NCI-H2196 (cell line): ENCODE data around the gene ENHO.

Experiments used
- DNase-seq: peaks from one replicate; lab custom pipeline; 2025; ENCODE audit not compliant: unreplicated experiment; lab: John Stamatoyannopoulos, UW

ENHO gene

DNA sequence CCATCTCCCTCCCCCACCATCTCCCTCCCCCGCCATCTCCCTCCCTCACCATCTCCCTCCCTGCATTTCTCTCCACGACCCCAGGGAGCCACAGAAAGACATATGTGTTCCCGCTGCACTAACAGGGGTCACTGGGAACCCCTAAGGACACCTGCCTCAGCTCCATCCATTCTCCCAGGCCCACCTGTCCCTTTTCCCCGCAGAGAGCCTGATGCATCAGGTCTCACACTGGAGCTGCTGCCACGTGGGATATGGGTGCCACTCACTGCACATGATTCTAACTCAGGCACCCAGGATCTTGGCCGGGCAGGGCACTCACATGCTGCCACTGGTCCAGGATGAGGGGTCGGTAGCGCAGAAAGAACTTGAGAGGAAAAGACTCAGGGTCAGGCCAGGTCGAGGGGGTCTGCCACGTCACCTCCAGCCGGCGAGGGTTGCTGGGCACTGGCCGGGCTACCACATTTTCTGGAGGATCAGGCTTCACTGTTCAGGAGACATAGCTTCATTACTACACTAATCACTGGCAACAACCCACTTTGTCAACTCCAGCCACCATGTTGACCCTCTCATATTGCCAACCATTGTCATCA lies 33.2 kb upstream of the ENHO start:
- DNase-seq: no peak

GRCh38 chr9:34555500-34555899 lies 32.7 kb upstream of the ENHO start:
- DNase-seq: no peak

DNA sequence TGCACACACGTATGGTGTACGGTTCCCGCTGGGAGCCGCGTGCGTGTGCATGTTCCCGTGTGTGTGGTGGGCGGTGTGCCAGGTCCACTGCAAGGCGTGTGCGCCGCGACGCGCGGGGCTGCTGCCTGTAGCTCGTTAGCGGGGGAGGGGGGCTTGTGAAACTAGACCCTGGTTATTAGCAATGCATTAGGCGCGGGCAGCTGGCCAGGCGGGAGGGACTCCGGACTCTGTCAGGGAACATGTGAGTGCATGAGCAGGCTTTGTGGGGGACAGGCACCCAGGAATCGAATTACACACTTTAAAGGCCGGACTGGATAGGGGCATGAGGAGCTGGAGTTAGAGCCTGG lies 32.2 kb upstream of the ENHO start:
- DNase-seq: no peak

DNA sequence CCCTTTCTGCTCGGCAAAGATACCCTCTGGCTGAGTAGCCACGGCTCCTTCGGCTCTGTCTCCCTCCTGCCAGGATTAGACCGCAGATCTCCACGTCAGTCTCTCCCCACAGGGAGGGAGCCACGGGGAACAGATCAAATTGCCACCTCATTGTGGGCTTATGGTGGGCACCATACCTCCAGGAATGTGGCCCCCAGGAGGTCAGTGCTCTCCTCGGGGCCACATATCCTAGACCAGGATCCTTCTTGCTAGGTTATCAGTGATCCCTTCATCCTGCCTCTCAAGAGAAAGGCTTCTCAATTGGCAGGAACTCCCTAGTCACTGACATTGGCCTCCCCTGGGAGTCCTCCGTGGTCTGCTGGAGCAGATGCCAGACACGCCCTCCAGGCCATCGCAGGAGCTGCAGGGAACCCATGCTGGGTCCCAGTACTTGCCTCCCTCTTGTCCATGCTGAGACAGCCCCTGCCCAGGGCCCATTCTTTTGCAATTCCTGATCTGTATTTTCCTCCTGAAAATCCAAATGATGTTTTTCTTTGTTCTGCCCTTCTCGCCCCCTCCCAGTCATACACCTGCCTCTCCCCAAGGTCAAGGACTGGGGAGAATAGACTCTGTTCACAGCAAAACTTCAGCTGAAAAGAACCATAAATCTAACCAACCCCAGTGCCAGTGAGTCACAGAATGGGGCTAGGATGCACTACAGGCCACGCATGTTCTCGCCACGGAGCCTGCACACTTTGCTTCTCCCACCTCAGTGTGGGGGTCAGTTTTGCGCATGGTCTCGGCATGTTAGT lies 31.6 kb upstream of the ENHO start:
- DNase-seq: peak; percentile 22

DNA sequence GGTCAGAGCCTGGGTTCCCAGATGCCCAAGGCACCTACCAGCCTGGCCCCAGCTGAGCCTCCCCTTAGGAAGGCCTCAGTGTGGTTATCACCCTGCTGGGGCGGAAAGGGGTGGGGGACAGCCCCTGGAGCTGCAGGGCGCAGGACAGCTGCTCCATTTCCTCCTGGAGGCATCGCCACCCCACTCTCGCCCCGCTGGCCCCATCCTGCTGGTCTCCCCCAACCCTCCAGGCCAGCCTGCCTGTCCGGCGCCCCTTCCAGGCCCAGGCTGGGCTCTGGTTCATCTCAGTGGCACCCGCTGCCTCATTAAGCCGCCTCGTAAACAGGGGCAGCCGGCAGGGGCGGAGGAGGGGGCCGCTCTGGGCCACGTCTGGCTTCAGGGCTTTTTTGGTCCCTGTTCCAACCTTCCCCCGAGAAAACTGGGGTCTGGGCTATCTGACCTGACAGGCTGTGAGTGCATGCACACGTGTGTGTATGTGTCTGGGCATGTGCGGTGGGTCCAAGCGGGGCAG lies 30.8 kb upstream of the ENHO start:
- no peak for DNase-seq

DNA sequence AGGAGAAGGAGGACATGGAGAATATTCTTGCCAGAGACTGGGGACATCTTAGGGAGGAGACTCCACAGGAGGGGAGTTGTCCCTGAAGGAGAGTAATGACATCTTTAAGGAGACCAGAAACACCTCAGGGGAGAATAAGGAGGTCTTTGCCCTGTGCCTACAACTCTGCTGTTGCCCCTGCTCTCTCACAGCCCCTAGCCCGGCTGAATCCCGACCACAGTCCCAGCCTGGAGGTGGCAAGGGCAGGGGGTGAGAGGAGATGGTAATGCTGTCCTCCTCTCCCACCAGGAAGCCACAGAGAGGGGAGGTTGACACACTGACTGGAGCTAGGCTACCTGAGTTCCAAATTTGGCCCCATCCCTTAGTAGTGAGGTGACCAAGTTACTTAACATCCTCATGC lies 30.2 kb upstream of the ENHO start:
- DNase-seq: no peak

DNA sequence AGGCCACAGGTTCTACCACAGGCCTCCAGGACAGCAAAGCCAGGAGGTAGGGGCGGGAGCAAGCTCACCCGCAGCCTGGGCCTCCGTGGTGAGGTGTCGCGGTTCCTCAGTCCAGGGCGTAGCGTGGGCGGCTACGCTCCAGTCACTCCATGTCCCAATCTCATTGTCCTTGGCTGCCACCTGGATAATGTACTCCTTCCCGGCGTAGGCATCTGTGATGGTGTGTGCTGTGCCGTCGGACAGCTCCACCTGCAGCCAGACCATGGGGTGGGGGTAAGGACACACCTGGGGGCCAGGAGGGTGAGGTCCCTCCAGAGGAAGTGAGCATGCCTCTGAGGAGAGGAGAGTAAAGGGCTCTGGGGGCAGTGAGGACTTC lies 29.8 kb upstream of the ENHO start:
- no peak for DNase-seq

GRCh38 chr9:34551751-34552605 lies 29.2 kb upstream of the ENHO start:
- DNase-seq: no peak

DNA sequence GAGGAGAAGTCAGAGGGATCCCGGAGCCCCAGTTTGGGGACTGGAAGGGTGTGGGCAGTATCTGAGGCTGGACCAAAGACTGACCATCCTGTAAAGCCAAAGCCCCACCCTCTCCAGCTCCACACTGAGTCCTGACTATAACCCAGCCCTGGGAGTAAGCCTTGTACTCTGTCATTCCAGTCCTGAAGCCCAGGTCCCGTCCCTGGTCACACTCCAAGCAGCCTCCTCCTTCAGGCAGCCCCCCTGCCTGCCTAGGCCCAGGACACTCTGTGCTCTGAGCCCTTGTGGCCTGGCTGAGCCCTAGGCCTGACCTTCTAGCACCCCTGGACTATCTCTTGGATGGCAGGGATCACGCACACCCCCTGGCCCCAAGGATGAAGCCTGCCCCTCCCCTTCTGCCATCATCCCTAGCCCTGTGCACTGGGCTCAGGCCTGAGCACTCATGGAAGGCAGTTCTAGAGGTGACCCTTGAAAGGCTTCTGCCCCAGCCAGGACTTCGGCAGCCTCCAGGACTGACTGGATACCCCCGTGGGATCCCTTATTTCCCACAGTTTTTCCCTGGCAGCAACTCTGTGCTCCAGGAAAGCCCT lies 28.0 kb upstream of the ENHO start:
- no peak for DNase-seq

DNA sequence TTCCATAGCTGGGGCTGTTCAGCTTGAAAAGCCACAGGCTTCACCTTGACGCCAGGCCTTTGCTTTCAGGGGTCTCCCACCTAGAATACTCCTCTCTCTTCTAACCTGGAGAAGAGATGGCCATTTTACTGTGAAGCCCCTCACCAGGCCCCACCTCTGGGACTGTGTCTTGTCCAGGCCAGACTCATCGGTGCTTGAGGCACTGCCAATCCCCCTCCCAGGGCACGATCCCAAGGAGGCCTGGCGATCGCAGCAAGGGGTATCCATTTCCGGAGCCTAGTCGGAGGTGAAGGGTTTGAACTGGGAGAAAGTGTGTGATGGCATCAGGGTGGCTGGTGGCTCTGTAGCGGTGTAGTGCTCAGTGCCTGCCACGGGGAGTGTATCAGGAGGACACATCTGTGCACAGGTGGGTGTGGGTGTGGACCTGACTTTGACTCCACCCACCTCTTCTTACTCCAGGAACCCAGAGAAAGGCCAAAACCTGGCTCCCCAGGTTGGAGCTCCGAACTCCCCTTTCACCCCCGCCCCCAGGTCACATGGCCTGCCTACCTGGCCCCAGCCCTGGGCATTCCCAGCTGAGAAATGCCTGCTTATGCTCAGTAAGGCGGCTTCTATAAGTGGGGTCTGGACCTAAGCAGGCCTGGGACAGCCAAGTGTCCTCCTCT lies 27.4 kb upstream of the ENHO start:
- no peak for DNase-seq

DNA sequence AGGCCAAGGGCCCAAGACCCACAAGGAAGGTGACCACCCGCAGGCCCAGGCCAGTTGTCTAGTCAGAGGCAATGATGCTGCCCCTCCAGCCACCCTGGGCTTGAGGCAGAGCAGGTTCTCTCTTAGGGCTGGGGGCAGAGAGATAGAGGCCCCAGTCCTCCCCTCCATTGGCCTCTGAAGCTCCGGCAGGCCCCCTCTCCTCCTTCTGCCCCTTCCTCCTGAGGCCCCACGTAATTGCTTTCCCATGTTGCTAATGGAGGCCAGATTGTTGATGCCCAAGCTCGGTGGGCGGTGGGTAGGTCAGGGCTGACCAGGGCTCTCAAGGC lies 26.6 kb upstream of the ENHO start:
- DNase-seq: no peak

GRCh38 chr9:34547960-34548611 lies 25.3 kb upstream of the ENHO start:
- peak; percentile 22 for DNase-seq

DNA sequence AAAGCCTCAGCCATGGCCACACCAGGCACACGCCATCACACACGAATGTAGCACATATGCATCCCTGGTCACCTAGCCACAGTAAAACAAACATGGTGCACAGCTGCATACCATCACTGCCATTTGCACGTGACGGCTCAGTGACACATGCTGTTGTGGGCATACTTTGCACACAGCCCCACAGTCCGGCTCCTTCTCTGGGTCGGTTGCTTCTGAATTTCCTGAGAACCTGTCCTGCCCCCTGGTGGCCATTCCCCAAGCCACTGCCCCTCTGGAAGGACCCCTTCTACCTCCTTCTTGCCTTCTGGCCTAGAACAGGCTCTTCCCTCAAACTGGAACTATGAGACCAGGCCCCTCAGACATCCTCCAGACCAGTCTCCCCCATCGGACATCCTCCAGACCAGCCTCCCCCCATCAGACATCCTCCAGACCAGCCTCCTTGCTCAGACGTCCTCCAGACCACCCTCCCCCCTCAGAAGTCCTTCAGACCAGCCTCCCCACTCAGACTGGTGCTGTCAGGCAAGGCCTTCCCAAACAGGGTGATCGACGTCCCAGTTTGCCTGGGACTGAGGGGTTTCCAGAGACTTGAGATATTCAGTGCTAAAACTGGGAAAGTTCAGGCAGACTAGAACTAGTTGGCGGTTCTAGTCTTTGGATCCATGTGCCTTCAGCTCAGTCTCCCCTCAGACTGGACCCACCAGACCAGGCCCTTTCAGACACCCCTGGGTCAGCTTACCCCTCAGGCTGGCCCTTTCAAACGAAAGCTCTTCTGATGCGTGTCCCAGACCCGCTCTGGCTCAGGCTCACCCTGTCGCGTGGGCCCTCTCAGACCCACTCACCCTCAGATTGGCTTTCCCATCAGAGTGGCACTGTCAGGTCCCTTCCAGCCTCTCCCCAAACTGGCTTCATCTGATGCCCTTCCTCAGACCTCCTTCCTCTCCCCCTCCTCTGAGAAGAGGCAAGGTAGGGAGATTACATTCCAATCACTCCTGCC lies 24.3 kb upstream of the ENHO start:
- peak; percentile 61 for DNase-seq

GRCh38 chr9:34546102-34546833 lies 23.5 kb upstream of the ENHO start:
- no peak for DNase-seq

DNA sequence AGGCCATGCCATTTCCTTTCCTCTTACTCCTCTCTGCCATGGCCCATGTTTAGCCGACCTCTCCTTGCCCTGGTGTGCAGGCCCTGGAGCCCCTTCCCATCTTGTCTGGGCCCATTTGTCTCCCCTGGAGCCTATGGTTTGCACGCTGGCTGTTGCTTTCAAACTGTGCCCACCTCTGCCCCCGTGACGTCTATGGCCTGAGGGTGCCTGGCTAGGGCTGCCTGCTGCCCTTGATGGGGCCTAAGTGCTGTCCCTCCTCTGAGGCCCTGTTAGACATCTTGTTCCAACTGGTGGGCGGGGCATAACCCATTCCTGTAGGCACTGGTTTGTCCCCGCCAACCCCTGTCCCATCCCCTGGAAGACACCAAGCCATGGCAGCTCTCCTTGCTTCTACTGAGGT lies 22.7 kb upstream of the ENHO start:
- no peak for DNase-seq

- no peak for DNase-seq
Observed at GRCh38 chr9:34544035-34544434, 21.2 kb upstream of the ENHO start.

DNA sequence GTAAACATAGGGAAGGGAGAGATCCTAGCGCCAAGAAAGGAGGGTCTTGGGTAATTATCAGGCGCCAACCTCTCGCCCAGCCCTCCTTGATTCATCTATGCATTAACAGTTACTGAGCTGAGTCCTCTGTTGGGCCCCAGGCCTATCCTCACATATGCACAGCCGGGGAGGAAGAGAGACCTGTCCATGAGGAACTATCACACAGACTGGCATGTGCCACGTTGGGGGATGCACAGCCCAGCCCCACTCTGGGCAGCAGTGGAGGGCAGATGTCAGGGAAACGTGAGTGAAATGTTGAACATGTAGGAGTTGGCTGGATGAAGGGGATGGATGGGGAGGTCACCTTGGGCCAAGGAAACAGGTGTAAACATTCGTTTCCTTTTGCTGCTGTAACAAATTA lies 18.8 kb upstream of the ENHO start:
- no peak for DNase-seq

DNA sequence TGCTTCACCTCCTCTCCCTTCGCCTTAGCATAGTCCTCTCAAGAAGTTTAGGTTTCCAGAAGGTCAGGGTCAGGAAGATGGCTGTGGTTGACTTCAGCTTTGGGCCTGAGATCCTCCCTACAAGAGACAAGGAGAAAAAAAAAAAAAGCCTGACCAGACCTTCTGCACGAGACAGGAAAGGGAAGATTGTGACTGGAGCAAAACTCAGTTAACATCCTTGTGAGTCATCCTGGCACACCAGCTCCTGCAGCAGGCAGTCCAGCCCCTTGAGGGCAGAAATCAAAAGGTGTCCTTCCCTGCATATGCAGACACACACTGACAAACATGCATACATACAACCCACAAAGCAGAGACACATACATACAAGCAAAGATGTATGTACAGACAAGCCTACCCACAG lies 18.0 kb upstream of the ENHO start:
- DNase-seq: no peak

GRCh38 chr9:34536685-34537084 lies 13.9 kb upstream of the ENHO start:
- no peak for DNase-seq
